GM10266 (cell line): Measurements from ENCODE around the gene DICER1.

ENCODE experiments used
- DNase-seq: peaks from one replicate; pipeline ENCODE4 v3.0.0; 2012; ENCODE audit errors: extremely low spot score
- TF ChIP-seq, protein P1 (sequence below): IDR thresholded peaks from 2 replicates; pipeline ENCODE4 v1.5.1; 2012; ENCODE audit warnings: mild to moderate bottlenecking, low read depth; ENCODE audit not compliant: control insufficient read depth, insufficient read depth; ENCODE audit errors: missing control alignments

DICER1 gene

DNA sequence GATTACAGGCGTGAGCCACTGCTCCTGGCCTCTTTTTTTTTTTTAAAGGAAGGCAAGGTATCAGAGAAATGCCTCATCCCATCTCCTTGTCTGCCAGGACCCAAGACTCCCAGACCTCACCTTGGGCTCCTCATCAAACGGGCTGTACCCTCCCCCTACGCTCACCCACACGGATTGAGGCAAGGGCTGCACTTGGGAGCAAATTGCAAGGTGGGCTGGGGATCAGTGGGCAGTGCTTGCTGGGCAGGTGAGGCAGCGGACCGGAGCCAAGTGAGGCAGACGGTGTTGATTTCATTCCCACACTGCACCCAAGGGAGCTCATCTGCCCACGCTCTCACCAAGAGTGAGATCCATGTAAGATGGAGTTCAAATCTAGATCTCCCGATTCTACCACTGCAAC is 41.0 kb upstream of the DICER1 start:
- no peak for DNase-seq
- TF ChIP-seq, protein P1, sequence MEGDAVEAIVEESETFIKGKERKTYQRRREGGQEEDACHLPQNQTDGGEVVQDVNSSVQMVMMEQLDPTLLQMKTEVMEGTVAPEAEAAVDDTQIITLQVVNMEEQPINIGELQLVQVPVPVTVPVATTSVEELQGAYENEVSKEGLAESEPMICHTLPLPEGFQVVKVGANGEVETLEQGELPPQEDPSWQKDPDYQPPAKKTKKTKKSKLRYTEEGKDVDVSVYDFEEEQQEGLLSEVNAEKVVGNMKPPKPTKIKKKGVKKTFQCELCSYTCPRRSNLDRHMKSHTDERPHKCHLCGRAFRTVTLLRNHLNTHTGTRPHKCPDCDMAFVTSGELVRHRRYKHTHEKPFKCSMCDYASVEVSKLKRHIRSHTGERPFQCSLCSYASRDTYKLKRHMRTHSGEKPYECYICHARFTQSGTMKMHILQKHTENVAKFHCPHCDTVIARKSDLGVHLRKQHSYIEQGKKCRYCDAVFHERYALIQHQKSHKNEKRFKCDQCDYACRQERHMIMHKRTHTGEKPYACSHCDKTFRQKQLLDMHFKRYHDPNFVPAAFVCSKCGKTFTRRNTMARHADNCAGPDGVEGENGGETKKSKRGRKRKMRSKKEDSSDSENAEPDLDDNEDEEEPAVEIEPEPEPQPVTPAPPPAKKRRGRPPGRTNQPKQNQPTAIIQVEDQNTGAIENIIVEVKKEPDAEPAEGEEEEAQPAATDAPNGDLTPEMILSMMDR, result no peak

DNA sequence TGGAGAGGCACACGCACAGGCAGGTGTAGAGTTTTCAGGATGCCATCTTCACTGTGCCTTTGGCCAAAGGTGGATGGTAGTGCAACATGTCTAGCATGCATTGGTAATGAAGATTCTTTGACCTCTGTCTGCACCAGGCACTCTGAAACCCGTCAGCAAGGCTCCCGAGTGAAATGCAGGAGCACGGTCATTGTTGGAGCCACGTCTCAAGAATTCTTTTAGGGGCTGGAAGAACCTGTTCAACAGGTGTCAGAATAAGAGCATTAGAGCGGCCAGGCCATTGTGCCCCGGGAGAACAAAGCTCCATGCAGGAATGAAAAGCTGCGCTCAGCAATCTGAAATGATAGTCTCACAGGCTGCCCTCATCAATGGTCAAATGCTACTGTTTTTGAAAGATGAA is 40.2 kb upstream of the DICER1 start:
- TF ChIP-seq, protein P1, result no peak
- no peak for DNase-seq

DNA sequence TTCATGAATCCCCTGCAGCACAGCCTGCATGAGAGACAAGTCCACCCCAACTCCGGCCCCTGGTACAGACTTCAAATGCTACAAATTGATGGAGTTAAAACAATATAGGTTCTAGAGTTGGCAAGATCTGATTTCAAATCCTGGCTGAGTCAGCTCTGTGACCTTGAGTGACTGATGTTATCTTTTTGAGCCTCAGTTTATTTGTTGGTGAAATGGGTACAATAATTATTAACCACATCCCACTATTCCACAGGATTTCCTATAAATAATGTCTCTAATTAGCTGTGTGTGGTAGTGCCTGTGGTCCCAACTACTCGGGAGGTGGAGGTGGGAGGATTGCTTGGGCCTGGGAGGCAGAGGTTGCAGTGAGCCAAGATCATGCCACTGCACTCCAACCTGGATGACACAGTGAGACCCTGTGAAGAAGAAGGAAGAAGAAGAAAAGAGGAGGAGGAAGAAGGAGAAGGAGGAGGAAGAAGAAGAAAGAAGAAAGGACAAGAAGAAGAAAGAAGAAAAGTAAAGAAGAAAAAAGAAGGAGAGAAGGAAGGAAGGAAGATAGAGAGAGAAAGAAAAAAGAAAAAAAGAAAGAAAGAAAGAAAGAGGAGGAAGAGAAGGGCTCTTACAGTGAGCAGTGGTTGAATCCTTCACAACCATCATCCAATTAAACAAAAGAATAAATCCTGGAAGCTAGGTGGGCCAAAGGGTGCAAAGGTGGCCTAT is 39.7 kb upstream of the DICER1 start:
- TF ChIP-seq, protein P1, result no peak
- DNase-seq, result no peak

DNA sequence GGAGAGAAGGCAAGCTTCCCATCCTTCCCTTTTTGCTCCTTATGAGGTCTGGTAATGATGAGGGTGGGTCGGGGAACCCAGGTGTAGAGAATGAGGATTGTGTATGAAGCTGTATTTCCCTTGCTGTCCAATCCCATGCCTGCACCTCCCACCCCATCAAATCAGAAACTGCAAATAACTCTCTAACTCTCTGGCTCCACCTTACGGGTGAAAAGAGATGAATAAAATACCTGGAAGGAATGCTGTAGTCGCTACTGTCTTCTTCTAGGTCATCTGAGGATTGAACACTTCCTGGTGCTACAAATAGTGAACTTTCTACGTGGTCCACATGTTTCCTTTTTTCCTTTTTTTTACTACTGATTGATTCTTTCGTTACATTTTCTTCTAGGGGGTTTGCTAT is 38.9 kb upstream of the DICER1 start:
- DNase-seq, result peak; percentile 54
- TF ChIP-seq, protein P1, result peak; percentile 38

DNA sequence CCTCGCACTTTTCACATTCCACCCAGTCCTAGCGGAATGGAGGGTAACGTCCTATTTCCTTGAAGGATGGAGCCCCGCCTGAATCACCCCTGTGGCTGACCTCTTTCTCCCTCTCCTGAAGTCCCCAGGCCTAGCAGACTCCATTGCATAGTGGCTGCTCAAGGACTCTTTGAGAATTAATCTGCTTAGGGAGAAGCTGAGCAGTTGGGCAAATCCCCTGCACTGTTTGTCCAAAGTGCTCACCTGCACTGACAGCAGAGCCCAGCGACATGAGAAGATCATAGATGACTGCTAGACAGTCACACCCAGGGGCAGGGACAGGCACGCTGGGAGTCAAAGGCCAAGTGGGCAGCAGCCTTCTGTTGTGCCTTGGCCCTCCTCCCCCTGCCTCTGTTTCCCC is 37.7 kb upstream of the DICER1 start:
- TF ChIP-seq, protein P1, result no peak
- no peak for DNase-seq

DNA sequence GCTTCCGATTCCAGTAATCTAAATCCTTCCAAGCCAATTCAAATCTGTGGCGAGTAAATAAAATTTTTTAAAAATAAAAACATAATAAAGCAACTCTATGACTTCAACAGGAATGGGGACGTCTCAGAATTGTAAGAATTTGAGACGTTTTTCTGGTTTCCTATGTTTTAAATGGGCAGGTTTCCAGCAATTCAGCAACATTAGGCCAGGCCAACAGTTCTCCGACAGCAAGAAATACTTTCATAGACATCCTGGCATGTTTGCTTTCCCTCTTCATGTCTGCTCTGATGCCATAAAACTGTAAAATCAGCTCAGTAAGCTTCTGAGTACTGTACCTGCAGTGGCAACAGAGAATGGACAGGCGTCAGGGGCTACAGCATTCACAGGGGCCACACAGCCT is 35.8 kb upstream of the DICER1 start:
- TF ChIP-seq, protein P1, result no peak

DNA sequence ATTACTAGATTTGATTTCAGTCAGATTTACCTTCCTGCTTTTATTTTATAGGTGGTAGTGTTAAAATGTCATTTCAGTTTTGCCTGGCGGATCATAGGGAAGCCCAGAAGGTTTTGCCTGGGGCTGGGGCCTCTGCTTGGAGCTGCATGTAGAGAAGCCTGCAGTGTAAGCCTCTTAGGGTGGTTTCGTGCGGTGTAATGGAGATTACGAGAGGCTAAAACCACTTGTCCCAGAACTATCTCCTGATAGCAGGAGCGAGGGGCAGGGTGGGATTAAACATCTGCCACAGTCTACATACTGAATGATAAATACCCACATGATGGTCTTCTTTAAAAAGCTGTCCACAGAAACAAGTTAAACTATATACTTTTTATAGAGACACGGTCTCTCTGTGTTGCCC is 35.0 kb upstream of the DICER1 start:
- TF ChIP-seq, protein P1, result no peak
- DNase-seq, result no peak

More for the DNA sequence above, 35.8 kb upstream of the DICER1 start:
- DNase-seq, result no peak
